Large intestine (tissue), 3 donors: ENCODE data around the gene TTBK2. TPM values are rescaled to one million over a fixed set of nuclear protein-coding genes. Genes with fewer than 3 reads are reported as not detected.
"Not testable (repeated sequence)": the region's sequence is repeated elsewhere in the genome, so short reads cannot be mapped to it uniquely, and the experiment has no call there.

Experiments used
- DNase-seq, 2 donors: peaks; one replicate each; pipeline versions ENCODE4 v3.0.0 to v3.0.0-alpha.2; 2013
- H3K27ac ChIP-seq: one replicate; pipeline ENCODE4 v1.5.1; 2013; ENCODE audit warnings: low read length
- H3K27me3 ChIP-seq: 2 replicates; pipeline ENCODE4 v1.6.1; 2013; ENCODE audit warnings: low read length; ENCODE audit not compliant: control insufficient read depth, insufficient read depth
- H3K36me3 ChIP-seq: 2 replicates; pipeline ENCODE4 v1.6.1; 2013; ENCODE audit warnings: low read length; ENCODE audit not compliant: control insufficient read depth, insufficient read depth
- H3K4me1 ChIP-seq: one replicate; pipeline ENCODE4 v1.6.1; 2013; ENCODE audit warnings: low read length; ENCODE audit not compliant: control insufficient read depth, insufficient read depth
- H3K4me3 ChIP-seq: one replicate; pipeline ENCODE4 v1.5.1; 2013; ENCODE audit warnings: low read length
- H3K9me3 ChIP-seq: one replicate; pipeline ENCODE4 v1.6.1; 2013; ENCODE audit warnings: mild to moderate bottlenecking, low read depth, low read length, moderate library complexity; ENCODE audit not compliant: control insufficient read depth
- WGBS: methylation state at CpG from one replicate; pipeline ENCODE4 v1.1.5; 2013; ENCODE audit warnings: low lambda C conversion rate; ENCODE audit not compliant: insufficient coverage; 5-methylcytosine and 5-hydroxymethylcytosine counted together
- polyA plus RNA-seq: library from polyadenylated mRNA; unstranded; fragments of 120-200 nt; gene quantifications from one replicate; pipeline ENCODE4 v1.2.1, GENCODE V29; 2013

TTBK2 gene
- polyA plus RNA-seq, 1 donor = 7.2 TPM

DNA sequence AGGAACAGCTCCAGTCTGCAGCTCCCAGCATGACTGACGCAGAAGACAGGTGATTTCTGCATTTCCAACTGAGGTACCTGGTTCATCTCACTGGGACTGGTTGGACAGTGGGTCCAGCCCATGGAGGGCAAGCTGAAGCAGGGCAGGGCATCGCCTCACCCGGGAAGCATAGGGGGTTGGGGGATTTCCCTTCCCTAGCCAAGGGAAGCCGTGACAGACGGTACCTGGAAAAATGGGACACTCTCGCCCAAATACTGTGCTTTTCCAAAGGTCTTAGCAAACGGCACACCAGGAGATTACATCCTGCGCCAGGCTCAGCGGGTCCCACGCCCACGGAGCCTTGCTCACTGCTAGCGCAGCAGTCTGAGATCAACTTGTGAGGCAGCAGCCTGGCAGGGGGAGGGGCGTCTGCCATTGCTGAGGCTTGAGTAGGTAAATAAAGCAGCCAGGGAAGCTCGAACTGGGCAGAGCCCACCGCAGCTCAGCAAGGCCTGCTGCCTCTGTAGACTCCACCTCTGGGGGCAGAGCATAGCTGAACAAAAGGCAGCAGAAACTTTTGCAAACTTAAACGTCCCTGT lies 156.3 kb downstream of the TTBK2 start:
- H3K4me1 ChIP-seq, H3K4me3 ChIP-seq, H3K36me3 ChIP-seq, H3K27ac ChIP-seq, H3K27me3 ChIP-seq, DNase-seq: not testable (repeated sequence)
- WGBS = no CpG with 5 or more reads among the region's 16 CpGs
- H3K9me3 ChIP-seq = peaks cover 15% of the 10 kb centered on the region

DNA sequence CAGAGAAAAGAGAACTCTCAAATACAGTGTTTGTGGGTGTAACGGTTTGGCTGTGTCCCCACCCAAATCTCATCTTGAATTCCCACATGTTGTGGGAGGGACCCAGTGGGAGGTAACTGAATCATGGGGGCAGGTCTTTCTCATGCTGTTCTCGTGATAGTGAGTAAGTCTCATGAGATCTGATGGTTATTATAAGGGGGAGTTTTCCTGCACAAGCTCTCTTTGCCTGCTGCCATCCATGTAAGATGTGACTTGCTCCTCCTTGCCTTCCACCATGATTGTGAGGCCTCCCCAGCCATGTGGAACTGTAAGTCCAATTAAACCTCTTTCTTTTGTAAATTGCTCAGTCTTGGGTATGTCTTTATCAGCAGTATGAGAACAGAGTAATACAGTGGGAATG lies 158.8 kb downstream of the TTBK2 start:
- H3K27ac ChIP-seq = not testable (repeated sequence)
- WGBS = no CpG with 5 or more reads among the region's 2 CpGs

DNA sequence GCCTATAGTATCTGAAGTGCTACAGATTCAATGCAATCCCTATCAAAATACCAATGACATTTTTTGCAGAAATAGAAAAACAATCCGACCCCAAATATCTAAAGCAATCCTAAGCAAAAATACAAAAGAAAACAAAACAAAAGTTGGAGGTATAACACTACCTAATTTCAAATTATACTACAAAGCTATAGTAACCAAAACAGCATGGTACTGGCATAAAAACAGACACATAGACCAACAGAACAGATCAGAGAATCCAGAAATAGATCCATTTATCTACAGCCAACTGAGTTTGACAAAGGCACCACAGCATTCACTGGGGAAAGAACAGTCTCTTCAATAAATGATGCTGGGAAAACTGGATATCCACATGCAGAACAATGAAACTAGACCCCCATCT lies 159.8 kb downstream of the TTBK2 start:
- H3K4me1 ChIP-seq = no peaks in the 10 kb centered on the region
- H3K9me3 ChIP-seq = peaks cover 17% of the 10 kb centered on the region
- no peak for DNase-seq
- WGBS = 100% methylated on average over 1 of the region's 1 CpG
- H3K27me3 ChIP-seq = no peaks in the 10 kb centered on the region
- H3K27ac ChIP-seq = no peak overlapping the region
- H3K4me3 ChIP-seq = no peak overlapping the region
- no peaks in the 10 kb centered on the region for H3K36me3 ChIP-seq

More for the DNA sequence above, 158.8 kb downstream of the TTBK2 start:
- not testable (repeated sequence) for H3K27me3 ChIP-seq, H3K4me1 ChIP-seq, H3K4me3 ChIP-seq, H3K36me3 ChIP-seq, DNase-seq
- peaks cover 17% of the 10 kb centered on the region for H3K9me3 ChIP-seq

DNA sequence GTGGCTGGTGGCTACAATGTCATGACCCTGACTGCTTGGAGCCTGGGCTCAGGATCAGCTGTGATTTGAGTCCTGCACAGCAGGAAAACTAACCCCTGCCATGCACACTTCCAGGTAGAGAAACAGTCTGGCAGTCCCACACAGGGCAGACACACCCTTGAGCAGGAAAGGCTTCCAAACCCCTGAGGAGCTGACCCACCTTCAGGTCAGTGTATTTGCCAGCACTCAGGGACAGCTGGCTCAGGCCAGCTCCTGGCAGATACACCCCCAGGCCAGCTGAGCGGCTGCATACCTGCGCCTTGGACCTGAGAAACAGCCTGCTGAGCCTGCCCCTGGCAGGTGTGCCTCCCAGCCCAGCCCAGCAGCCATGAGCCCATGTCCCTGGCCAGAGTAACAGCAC lies 161.5 kb downstream of the TTBK2 start:
- no peak for DNase-seq
- H3K27me3 ChIP-seq = no peaks in the 10 kb centered on the region
- no peaks in the 10 kb centered on the region for H3K36me3 ChIP-seq
- no peak overlapping the region for H3K4me3 ChIP-seq
- H3K4me1 ChIP-seq = no peaks in the 10 kb centered on the region
- no peak overlapping the region for H3K27ac ChIP-seq
- no CpG with 5 or more reads among the region's 2 CpGs for WGBS
- peaks cover 17% of the 10 kb centered on the region for H3K9me3 ChIP-seq

DNA sequence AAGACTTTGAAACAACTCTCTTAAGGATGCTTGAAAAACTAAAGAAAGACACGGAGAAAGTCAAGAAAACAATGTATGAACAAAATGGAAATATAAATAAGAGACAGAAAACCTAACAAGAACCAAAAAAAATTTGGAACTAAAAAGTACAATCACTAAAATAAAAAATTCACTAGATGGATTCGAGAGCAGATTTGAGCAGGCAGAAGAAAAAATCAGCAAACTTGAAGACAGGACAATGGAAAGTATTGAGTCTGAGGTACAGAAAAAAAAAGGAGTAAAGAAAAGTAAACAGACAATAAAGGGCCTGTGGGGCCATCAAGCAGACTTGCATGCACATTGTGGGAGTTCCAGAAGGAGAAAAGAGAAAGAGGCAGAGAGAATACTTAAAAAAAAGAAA lies 170.3 kb downstream of the TTBK2 start:
- 93% methylated on average over 2 of the region's 2 CpGs for WGBS
- Histone ChIP-seq H3K4me3 (no peak overlapping the region), H3K4me1 (no peaks in the 10 kb centered on the region), H3K9me3 (peaks cover 4% of the 10 kb centered on the region), H3K36me3 (peaks cover 21% of the 10 kb centered on the region), H3K27ac (no peak overlapping the region), H3K27me3 (no peaks in the 10 kb centered on the region)
- no peak for DNase-seq

DNA sequence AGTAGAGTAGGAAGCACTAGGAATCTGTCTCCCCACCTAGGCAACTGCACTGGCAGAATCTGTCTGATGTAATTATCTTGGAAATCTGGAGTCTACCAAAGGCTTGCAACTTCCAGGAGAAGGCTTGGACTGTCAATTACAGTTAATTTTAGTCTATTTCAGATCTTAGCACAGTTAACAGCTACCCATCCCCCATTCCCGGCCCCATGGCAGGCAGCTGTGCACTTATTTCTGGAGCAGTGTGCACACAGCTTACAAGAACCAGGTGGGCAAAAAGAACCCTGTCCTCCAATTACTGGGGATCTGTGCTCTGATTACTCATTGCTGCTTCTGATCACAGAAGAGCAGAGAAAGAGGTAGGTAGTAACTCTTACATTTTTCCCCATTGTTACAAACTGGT lies 171.3 kb downstream of the TTBK2 start:
- DNase-seq = no peak
- peaks cover 4% of the 10 kb centered on the region for H3K9me3 ChIP-seq
- no CpG with 5 or more reads among the region's 1 CpG for WGBS

DNA sequence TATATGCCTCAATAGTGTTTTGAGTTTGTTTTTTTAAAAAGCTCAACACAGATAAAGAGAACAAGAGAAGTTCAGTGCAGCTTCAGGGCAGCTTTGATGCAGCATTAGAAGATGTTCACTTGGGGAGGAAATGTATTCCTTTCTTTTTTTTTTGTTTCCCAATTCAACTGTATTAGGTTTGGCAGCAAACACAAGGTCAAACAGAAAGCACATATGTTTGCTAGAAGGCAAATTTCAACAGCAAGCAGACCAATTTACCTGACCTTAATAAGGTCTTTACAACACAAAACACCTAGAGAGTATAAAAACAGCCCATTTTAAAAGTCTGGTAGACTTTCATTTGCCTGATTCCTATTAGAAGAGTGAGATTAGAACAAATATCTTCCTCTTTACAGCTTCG lies 176.4 kb downstream of the TTBK2 start:
- no peaks in the 10 kb centered on the region for H3K4me1 ChIP-seq
- H3K27me3 ChIP-seq = no peaks in the 10 kb centered on the region
- H3K4me3 ChIP-seq = no peak overlapping the region
- no peaks in the 10 kb centered on the region for H3K9me3 ChIP-seq
- DNase-seq = no peak
- WGBS = 83% methylated on average over 1 of the region's 1 CpG
- H3K36me3 ChIP-seq = peaks cover 3% of the 10 kb centered on the region
- no peak overlapping the region for H3K27ac ChIP-seq

More for the DNA sequence above, 171.3 kb downstream of the TTBK2 start:
- H3K4me1 ChIP-seq = no peaks in the 10 kb centered on the region
- peaks cover 21% of the 10 kb centered on the region for H3K36me3 ChIP-seq
- H3K27ac ChIP-seq = no peak overlapping the region
- H3K27me3 ChIP-seq = no peaks in the 10 kb centered on the region
- H3K4me3 ChIP-seq = no peak overlapping the region

DNA sequence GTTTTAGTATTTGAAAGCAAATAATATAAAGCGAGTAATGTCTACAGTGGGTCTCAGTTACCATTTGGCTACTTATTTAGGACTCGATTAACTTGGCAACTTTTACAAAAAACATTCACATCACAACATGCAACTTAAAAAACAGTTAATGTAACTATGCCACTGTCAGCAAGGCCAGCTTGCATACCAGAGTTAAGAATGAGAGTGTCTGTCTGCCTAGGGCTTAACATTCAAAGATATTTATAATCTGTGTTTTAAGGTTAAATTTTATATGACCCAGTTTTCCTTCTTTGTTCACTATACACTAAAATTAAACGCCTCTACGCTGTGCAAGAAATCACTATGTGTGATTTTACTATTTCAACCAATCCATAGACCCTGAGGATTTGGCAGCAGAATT lies 178.4 kb downstream of the TTBK2 start:
- 100% methylated on average over 2 of the region's 4 CpGs for WGBS
- DNase-seq = no peak

DNA sequence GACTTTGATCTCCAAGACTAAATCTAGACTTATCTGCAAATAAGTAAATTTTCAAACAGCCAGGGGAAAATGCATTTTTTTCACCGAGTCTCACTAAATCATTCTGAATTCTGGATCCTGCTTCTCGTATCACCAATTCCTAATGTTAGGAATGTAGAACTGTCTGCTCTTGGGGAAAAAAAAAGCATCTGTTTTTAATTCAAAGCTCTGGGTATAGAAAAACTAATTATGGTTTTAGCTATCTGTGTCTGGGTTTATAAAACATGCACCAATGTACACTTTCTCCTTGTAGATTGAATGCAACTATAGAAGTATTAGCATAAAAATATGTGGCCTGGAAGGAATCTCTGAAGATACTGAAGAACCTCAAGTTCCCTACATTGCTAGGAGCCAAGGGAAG lies 178.9 kb downstream of the TTBK2 start:
- H3K4me1 ChIP-seq = no peaks in the 10 kb centered on the region
- 80% methylated on average over 1 of the region's 2 CpGs for whole genome bisulfite sequencing
- H3K9me3 ChIP-seq = no peaks in the 10 kb centered on the region
- H3K4me3 ChIP-seq = no peak overlapping the region
- H3K27ac ChIP-seq = no peak overlapping the region
- H3K36me3 ChIP-seq = peaks cover 3% of the 10 kb centered on the region
- no peak for DNase-seq
- H3K27me3 ChIP-seq = no peaks in the 10 kb centered on the region

More for the DNA sequence above, 178.4 kb downstream of the TTBK2 start:
- Histone ChIP-seq H3K9me3 (no peaks in the 10 kb centered on the region), H3K27ac (no peak overlapping the region), H3K4me3 (no peak overlapping the region), H3K36me3 (peaks cover 3% of the 10 kb centered on the region), H3K27me3 (no peaks in the 10 kb centered on the region), H3K4me1 (no peaks in the 10 kb centered on the region)

DNA sequence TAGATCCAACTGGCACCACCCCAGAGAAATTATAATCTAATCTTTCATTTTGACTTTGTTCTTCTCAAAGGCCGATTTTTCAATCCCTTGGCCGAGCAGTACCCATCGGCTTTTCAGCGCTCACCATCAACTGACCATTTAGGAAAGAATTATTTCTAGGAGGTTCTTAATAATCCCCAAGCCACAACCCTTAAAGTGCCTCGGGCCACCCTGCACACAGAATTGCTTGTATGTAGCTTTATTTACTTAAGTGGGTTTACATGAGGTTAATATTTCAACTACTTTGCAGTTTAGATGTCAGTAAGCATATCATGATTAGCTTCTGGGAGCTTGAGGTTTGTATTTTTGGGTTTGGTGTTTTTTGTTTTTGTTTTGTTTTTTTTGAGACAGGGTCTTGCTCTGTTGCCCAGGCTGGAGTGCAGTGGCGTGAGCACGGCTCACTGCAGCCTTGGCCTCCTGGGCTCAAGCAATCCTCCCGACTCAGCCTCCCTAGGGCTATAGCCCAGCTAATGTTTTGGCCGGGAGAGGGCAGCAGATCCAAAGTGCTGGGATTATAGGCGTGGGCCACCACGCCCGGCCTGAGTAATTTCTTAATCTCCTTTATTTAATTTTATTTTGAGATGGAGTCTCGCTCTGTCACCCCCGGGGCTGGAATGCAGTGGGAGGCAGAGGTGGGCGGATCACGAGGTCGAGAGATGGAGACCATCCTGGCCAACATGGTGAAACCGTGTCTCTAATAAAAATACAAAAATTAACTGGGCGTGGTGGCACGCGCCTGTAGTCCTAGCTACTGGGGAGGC lies 182.8 kb downstream of the TTBK2 start:
- peak overlapping the region; percentile 66 for H3K4me3 ChIP-seq
- peaks cover 28% of the 10 kb centered on the region for H3K36me3 ChIP-seq
- peaks cover 6% of the 10 kb centered on the region for H3K4me1 ChIP-seq
- 27% methylated on average over 2 of the region's 21 CpGs for WGBS
- no peaks in the 10 kb centered on the region for H3K9me3 ChIP-seq
- no peaks in the 10 kb centered on the region for H3K27me3 ChIP-seq
- peak overlapping the region; percentile 82 for H3K27ac ChIP-seq
- no peak for DNase-seq
